PC-3 (cell line): Measurements from ENCODE around the gene TNNC1. TPM values are rescaled to one million over a fixed set of nuclear protein-coding genes. Genes with fewer than 3 reads are reported as not detected.

ENCODE experiments used
- ATAC-seq: fragments of 200-7000 bp; cut with Tn5 transposase; 2 replicates; pipeline ENCODE4 v1.9.1; 2020; ENCODE audit warnings: mild to moderate bottlenecking, moderate library complexity
- BruUV-seq: library from RNA; stranded (reverse); fragments of 400-500 nt; replicated peaks from 2 replicates; lab custom pipeline; 2021; lab: Mats Ljungman, UMichigan
- CTCF ChIA-PET: fragments of 300-600 bp; sonication (Branson Sonifier 250); formaldehyde crosslinking; loops from one replicate; lab custom pipeline; 2022; ENCODE audit warnings: antibody characterized with exemption; lab: Charles Lee
- POLR2A ChIA-PET: fragments of 300-600 bp; sonication (Branson Sonifier 250); formaldehyde crosslinking; loops from one replicate; lab custom pipeline; 2022; ENCODE audit warnings: antibody characterized with exemption; ENCODE audit not compliant: unreplicated experiment; lab: Charles Lee
- DNase-seq: peaks from one replicate; pipeline ENCODE4 v3.0.0-alpha.2; 2015
- H2AFZ ChIP-seq: fragments of 300-600 bp; sonication (generic); 2 replicates; pipeline ENCODE4 v1.6.0; 2016; ENCODE audit warnings: antibody characterized with exemption, low read length
- H3F3A ChIP-seq: fragments of 300-600 bp; sonication (generic); one replicate; pipeline ENCODE4 v1.6.0; 2017; ENCODE audit warnings: antibody characterized with exemption, low read length, control low read depth, mild to moderate bottlenecking; ENCODE audit not compliant: unreplicated experiment
- H3K27ac ChIP-seq: fragments of 300-600 bp; sonication (generic); 2 replicates; pipeline ENCODE4 v1.5.1; 2016; ENCODE audit warnings: mild to moderate bottlenecking, low read length
- H3K27me3 ChIP-seq: fragments of 300-600 bp; sonication (generic); 2 replicates; pipeline ENCODE4 v1.6.1; 2016; ENCODE audit warnings: low read length, mixed read lengths
- H3K36me3 ChIP-seq: fragments of 300-600 bp; sonication (generic); 2 replicates; pipeline ENCODE4 v1.6.1; 2016; ENCODE audit warnings: low read depth, mixed run types, low read length, mixed read lengths
- H3K4me1 ChIP-seq: fragments of 300-600 bp; sonication (generic); 2 replicates; pipeline ENCODE4 v1.5.1; 2016; ENCODE audit warnings: low read length; ENCODE audit not compliant: insufficient read depth
- H3K4me2 ChIP-seq: fragments of 300-600 bp; sonication (generic); 2 replicates; pipeline ENCODE4 v1.6.0; 2016; ENCODE audit warnings: low read length
- H3K4me3 ChIP-seq: fragments of 300-600 bp; sonication (generic); 2 replicates; pipeline ENCODE4 v1.5.1; 2016; ENCODE audit warnings: mild to moderate bottlenecking, low read length, mixed read lengths
- H3K79me2 ChIP-seq: fragments of 300-600 bp; sonication (generic); 2 replicates; pipeline ENCODE4 v1.6.1; 2017; ENCODE audit warnings: low read length, mixed read lengths
- H3K9ac ChIP-seq: fragments of 300-600 bp; sonication (generic); 2 replicates; pipeline ENCODE4 v1.6.0; 2016; ENCODE audit warnings: mild to moderate bottlenecking, low read length
- H3K9me2 ChIP-seq: fragments of 300-600 bp; sonication (generic); replicated peaks from 2 replicates; pipeline ENCODE4 v1.6.1; 2016; ENCODE audit warnings: mixed run types, low read length, mixed read lengths
- H3K9me3 ChIP-seq: fragments of 300-600 bp; sonication (generic); 2 replicates; pipeline ENCODE4 v1.6.1; 2016; ENCODE audit warnings: low read length, mixed read lengths
- H4K20me1 ChIP-seq: fragments of 300-600 bp; sonication (generic); 2 replicates; pipeline ENCODE4 v1.6.1; 2016; ENCODE audit warnings: low read length, mixed read lengths
- EZH2 ChIP-seq: fragments of 300-600 bp; sonication (generic); IDR thresholded peaks from one replicate; pipeline ENCODE4 v1.6.1; 2017; ENCODE audit warnings: antibody characterized with exemption, mild to moderate bottlenecking, low read length; ENCODE audit not compliant: unreplicated experiment
- EZH2phosphoT487 ChIP-seq: fragments of 300-600 bp; sonication (generic); IDR thresholded peaks from 2 replicates; pipeline ENCODE4 v1.6.1; 2018; ENCODE audit warnings: mild to moderate bottlenecking, antibody characterized with exemption, low read length, borderline replicate concordance
- intact Hi-C: fragments of 100-400 bp; cut with micrococcal nuclease; formaldehyde crosslinking; loops from 2 replicates; pipeline ENCODE4 v1.9.0; 2023
- total RNA-seq: library from RNA; depleted of rRNA; stranded (reverse); fragments of >200 nt; gene quantifications from 2 replicates; pipeline ENCODE4 v1.2.3, GENCODE V29; 2014
- TF ChIP-seq, protein P1 (sequence below): fragments of 300-600 bp; sonication (generic); conservative IDR thresholded peaks from 2 replicates; pipeline ENCODE4 v1.5.1; 2017; ENCODE audit warnings: antibody characterized with exemption, low read depth, mild to moderate bottlenecking, low read length

Gene TNNC1
- total RNA-seq, 1 experiment from 2014 or later, result 4.9 TPM

GRCh38 chr3:52433328-52433995 is 20.4 kb downstream of the TNNC1 start:
- ChIA-PET CTCF (no interaction called here), POLR2A (no interaction called here)
- BruUV-seq, result no TSS peak
- intact Hi-C loops, result no loop called here
- Histone ChIP-seq H3K27me3 (no peaks in the 10 kb centered on the region), H3K27ac (no peak overlapping the region), H4K20me1 (no peaks in the 10 kb centered on the region), H3K4me3 (no peak overlapping the region), H3K4me1 (peaks cover 10% of the 10 kb centered on the region), H3K4me2 (no peak overlapping the region), H3F3A (no peaks in the 10 kb centered on the region), H3K36me3 (no peaks in the 10 kb centered on the region), H3K9ac (no peak overlapping the region), H3K79me2 (no peaks in the 10 kb centered on the region), H3K9me2 (no peaks in the 10 kb centered on the region), H2AFZ (no peak overlapping the region), H3K9me3 (no peaks in the 10 kb centered on the region)
- no peak for ATAC-seq
- DNase-seq, result no peak
- TF ChIP-seq EZH2 (no peak), EZH2phosphoT487 (no peak)
- TF ChIP-seq, protein P1, sequence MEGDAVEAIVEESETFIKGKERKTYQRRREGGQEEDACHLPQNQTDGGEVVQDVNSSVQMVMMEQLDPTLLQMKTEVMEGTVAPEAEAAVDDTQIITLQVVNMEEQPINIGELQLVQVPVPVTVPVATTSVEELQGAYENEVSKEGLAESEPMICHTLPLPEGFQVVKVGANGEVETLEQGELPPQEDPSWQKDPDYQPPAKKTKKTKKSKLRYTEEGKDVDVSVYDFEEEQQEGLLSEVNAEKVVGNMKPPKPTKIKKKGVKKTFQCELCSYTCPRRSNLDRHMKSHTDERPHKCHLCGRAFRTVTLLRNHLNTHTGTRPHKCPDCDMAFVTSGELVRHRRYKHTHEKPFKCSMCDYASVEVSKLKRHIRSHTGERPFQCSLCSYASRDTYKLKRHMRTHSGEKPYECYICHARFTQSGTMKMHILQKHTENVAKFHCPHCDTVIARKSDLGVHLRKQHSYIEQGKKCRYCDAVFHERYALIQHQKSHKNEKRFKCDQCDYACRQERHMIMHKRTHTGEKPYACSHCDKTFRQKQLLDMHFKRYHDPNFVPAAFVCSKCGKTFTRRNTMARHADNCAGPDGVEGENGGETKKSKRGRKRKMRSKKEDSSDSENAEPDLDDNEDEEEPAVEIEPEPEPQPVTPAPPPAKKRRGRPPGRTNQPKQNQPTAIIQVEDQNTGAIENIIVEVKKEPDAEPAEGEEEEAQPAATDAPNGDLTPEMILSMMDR, result no peak

GRCh38 chr3:52432691-52433141 is 21.1 kb downstream of the TNNC1 start:
- Histone ChIP-seq H3K9me2 (no peaks in the 10 kb centered on the region), H3K79me2 (no peaks in the 10 kb centered on the region), H3K27ac (no peak overlapping the region), H3K4me1 (peaks cover 3% of the 10 kb centered on the region), H2AFZ (no peak overlapping the region), H3K9ac (no peak overlapping the region), H4K20me1 (no peaks in the 10 kb centered on the region), H3K9me3 (no peaks in the 10 kb centered on the region), H3K27me3 (no peaks in the 10 kb centered on the region), H3K4me2 (no peak overlapping the region), H3F3A (no peaks in the 10 kb centered on the region), H3K36me3 (no peaks in the 10 kb centered on the region), H3K4me3 (no peak overlapping the region)
- ATAC-seq (no peak), DNase-seq (no peak)
- TF ChIP-seq, protein P1, result no peak
- TF ChIP-seq EZH2phosphoT487, result no peak
- TF ChIP-seq EZH2, result no peak
- intact Hi-C loops, result no loop called here
- BruUV-seq, result no TSS peak
- ChIA-PET CTCF (no interaction called here), POLR2A (no interaction called here)

- POLR2A ChIA-PET, result no interaction called here
- TF ChIP-seq, protein P1, result no peak
- no peak for TF ChIP-seq EZH2phosphoT487
- TF ChIP-seq EZH2, result no peak
- BruUV-seq, result no TSS peak
- Histone ChIP-seq H3K9me3 (no peaks in the 10 kb centered on the region), H3F3A (no peaks in the 10 kb centered on the region), H4K20me1 (no peaks in the 10 kb centered on the region), H3K4me1 (no peaks in the 10 kb centered on the region), H2AFZ (no peak overlapping the region), H3K27me3 (no peaks in the 10 kb centered on the region), H3K79me2 (no peaks in the 10 kb centered on the region), H3K4me3 (no peak overlapping the region), H3K27ac (no peak overlapping the region), H3K4me2 (no peak overlapping the region), H3K36me3 (no peaks in the 10 kb centered on the region), H3K9ac (no peak overlapping the region), H3K9me2 (no peaks in the 10 kb centered on the region)
- CTCF ChIA-PET, result no interaction called here
- ATAC-seq, result no peak
- no peak for DNase-seq
- intact Hi-C loops, result no loop called here
These were observed 21.6 kb downstream of the TNNC1 start for GRCh38 chr3:52432225-52432624.
